Measurements from ENCODE around the gene LCE7A. TPM values are rescaled to one million over a fixed set of nuclear protein-coding genes. Genes with fewer than 3 reads are reported as not detected.

The LCE7A gene
- total RNA-seq, 1 donor from 2014 or later: not detected

DNA sequence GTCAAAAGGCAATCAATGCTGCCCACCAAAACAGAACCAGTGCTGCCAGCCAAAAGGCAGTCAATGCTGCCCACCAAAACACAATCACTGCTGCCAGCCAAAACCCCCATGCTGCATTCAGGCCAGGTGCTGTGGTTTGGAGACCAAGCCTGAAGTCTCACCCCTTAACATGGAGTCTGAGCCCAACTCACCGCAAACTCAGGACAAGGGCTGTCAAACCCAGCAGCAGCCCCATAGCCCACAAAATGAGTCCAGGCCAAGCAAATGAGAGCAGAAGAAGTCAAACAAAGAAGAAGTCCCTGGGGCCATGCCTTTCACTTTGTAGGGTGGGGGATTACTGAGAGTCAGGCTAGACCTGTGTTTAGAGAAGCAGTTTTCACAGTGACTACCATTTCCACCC is 24.7 kb downstream of the LCE7A start:
- no peaks in the 10 kb centered on the region for H3K4me1 Mint-ChIP-seq
- no peak overlapping the region for H3K4me3 Mint-ChIP-seq
- H3K36me3 Mint-ChIP-seq (ENCODE audit: low read depth): no peaks in the 10 kb centered on the region
- TF ChIP-seq, protein P1, sequence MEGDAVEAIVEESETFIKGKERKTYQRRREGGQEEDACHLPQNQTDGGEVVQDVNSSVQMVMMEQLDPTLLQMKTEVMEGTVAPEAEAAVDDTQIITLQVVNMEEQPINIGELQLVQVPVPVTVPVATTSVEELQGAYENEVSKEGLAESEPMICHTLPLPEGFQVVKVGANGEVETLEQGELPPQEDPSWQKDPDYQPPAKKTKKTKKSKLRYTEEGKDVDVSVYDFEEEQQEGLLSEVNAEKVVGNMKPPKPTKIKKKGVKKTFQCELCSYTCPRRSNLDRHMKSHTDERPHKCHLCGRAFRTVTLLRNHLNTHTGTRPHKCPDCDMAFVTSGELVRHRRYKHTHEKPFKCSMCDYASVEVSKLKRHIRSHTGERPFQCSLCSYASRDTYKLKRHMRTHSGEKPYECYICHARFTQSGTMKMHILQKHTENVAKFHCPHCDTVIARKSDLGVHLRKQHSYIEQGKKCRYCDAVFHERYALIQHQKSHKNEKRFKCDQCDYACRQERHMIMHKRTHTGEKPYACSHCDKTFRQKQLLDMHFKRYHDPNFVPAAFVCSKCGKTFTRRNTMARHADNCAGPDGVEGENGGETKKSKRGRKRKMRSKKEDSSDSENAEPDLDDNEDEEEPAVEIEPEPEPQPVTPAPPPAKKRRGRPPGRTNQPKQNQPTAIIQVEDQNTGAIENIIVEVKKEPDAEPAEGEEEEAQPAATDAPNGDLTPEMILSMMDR (conservative IDR thresholded peaks at IDR 0.05): no peak
- H3K27ac Mint-ChIP-seq (ENCODE audit: unreplicated experiment): no peak overlapping the region
- H3K9me3 Mint-ChIP-seq: peaks cover 5% of the 10 kb centered on the region
- no peaks in the 10 kb centered on the region for H3K27me3 Mint-ChIP-seq (ENCODE audit: low read depth)
- no peak for DNase-seq (ENCODE audit: low read depth, low spot score)

DNA sequence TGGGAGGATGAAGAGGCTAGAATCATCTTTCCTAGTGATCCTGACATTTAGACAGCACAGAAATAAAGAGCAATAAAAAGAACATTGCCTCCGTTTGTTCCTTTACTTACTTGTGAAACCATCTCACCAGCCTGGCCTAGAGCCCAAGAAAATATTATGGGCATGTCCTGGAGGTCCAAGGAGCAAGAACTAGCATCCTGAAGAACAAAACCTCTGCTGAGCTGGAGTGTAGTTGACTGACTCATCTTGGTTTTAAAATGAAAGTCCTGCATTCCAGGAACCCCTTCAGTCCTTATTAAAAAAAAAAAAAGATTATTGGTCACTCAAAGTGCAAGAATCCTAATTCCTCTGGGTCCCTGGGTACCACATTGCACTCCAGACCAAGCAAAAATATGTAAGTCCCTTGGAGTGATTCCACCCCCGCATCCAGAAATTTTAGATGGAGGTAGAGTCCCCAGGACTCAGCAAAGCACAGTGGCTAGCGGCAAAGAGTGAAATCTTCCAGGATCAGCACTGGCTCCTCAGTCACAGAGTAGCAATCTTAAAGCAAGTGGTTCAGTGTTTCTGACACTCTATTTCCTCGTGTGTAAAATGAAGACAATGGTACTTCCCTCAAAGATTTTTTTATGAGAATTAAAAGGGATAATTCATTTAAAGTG is 25.3 kb downstream of the LCE7A start:
- no peaks in the 10 kb centered on the region for H3K27me3 Mint-ChIP-seq (ENCODE audit: low read depth)
- no peaks in the 10 kb centered on the region for H3K36me3 Mint-ChIP-seq (ENCODE audit: low read depth)
- no peak overlapping the region for H3K4me3 Mint-ChIP-seq
- H3K9me3 Mint-ChIP-seq: peaks cover 5% of the 10 kb centered on the region
- no peak overlapping the region for H3K27ac Mint-ChIP-seq (ENCODE audit: unreplicated experiment)
- no peaks in the 10 kb centered on the region for H3K4me1 Mint-ChIP-seq
- TF ChIP-seq, protein P1 (conservative IDR thresholded peaks at IDR 0.05): no peak
- no peak for DNase-seq (ENCODE audit: low read depth, low spot score)

DNA sequence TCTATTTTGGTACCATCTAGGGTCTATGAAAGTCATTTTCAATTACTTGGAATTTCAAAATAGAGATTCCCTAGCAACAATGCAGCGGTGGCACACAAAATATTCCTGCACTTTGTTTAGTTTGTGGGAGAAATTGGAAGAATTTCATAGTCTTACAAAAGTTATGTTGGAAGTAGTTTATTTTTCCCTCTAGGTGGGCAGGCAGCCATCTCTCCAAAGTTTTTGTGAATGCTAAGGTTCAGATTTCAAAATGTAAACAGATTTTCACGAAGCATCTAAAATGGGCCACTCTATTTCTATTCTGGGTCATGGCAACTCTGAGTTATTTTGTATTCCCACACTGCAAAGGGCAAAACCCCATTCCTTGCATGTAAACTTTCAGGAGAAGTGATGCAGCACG is 26.3 kb downstream of the LCE7A start:
- DNase-seq (ENCODE audit: low read depth, low spot score): no peak
- Mint-ChIP-seq H3K36me3 (ENCODE audit: low read depth) (no peaks in the 10 kb centered on the region), H3K27ac (ENCODE audit: unreplicated experiment) (no peak overlapping the region), H3K27me3 (ENCODE audit: low read depth) (no peaks in the 10 kb centered on the region), H3K9me3 (peaks cover 5% of the 10 kb centered on the region), H3K4me3 (no peak overlapping the region), H3K4me1 (no peaks in the 10 kb centered on the region)
- TF ChIP-seq, protein P1 (conservative IDR thresholded peaks at IDR 0.05): no peak

DNA sequence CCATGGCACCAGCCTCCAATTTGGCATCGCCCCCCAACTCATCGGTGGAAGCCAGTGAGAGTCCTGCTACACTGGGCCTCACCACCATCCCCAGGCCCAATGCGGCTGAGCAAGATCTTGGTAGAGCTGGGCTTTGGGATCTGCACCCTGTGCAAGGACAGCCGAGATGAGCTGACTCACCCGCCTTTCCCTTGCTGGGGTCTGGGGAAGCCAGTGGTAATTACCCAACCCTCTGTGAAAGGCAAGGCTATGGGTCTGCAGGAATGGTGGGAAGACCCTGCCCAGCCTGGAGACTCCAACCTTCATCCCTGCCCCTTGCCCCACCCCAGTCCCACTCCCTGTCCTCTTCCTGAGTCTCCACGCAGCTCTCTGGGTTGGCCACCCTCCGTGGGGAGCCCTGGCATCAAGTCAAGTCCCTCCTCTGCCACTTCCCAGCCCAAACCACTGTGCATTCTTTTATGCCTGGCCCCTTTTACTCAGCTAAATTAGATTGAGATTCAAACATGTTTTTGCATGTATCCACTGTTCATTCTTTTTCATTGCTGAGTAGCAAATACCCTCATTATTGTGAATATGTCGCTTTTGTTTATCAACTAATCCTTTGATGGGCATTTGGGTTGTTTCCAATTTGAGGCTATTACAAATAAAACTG is 27.1 kb downstream of the LCE7A start:
- Mint-ChIP-seq H3K27me3 (ENCODE audit: low read depth) (no peaks in the 10 kb centered on the region), H3K4me3 (no peak overlapping the region), H3K9me3 (peaks cover 5% of the 10 kb centered on the region), H3K27ac (ENCODE audit: unreplicated experiment) (no peak overlapping the region), H3K36me3 (ENCODE audit: low read depth) (no peaks in the 10 kb centered on the region), H3K4me1 (no peaks in the 10 kb centered on the region)
- no peak for DNase-seq (ENCODE audit: low read depth, low spot score)
- TF ChIP-seq, protein P1 (conservative IDR thresholded peaks at IDR 0.05): no peak

- Mint-ChIP-seq H3K27ac (ENCODE audit: unreplicated experiment) (no peak overlapping the region), H3K4me3 (no peak overlapping the region), H3K36me3 (ENCODE audit: low read depth) (no peaks in the 10 kb centered on the region), H3K27me3 (ENCODE audit: low read depth) (no peaks in the 10 kb centered on the region), H3K4me1 (no peaks in the 10 kb centered on the region), H3K9me3 (peaks cover 5% of the 10 kb centered on the region)
- DNase-seq (ENCODE audit: low read depth, low spot score): no peak
- TF ChIP-seq, protein P1 (conservative IDR thresholded peaks at IDR 0.05): no peak
Observed at GRCh38 chr1:152888126-152888525, 28.3 kb downstream of the LCE7A start.

Data from neural crest cell (in vitro differentiated cells).